ENCODE results near the gene C10orf95. TPM values are rescaled to one million over a fixed set of nuclear protein-coding genes. Genes with fewer than 3 reads are reported as not detected.

Gene C10orf95
- total and polyA plus RNA-seq, 2 of the 13 experiments (the other 11 are each of a cell fraction or from before 2014, with no cell fraction given) = 0.05 to 0.07 TPM

DNA sequence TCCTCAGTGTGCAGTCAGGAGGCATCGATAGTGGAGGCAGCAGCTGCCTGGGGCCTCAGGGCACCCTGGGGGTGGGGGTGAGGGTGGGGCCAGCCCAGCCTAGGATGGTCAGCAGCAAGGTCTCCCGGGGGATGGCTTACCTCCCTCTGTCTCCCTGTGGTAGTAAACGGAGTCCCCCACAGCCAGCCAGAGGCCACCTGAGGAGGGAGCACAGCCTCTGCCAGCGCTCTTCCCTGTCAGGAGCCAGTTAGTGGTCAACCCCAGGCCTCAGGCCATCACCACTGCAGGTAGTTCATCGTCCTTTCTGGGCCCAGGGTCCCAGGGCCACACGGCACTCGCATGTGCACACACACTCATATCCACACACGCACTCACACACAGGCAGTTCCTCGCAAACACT is 29.1 kb upstream of the C10orf95 start:
- Histone ChIP-seq H3K4me2 (ENCODE audit: low read depth, low read length) (no peak overlapping the region), H3K79me2 (ENCODE audit: insufficient read depth, low read length) (no peaks in the 10 kb centered on the region), H3K9me3 (ENCODE audit: low read length) (no peaks in the 10 kb centered on the region), H3K27ac (ENCODE audit: extremely low read length, insufficient read depth, low read length) (no peak overlapping the region), H4K20me1 (ENCODE audit: insufficient read depth, low read length) (0 out of 2 replicates have a peak, but pooled peaks cover 3% of the 10 kb centered on the region), H3K4me1 (ENCODE audit: insufficient read depth, low read length) (no peaks in the 10 kb centered on the region), H3K36me3 (replicated peaks in 1 of 2; ENCODE audit: control insufficient read depth in 1 of 2, insufficient read depth in 2 of 2, low read length in 2 of 2) (peaks cover 31 to 51% of the 10 kb centered on the region in 2 experiments), H3K4me3 (replicated peaks in 1 of 3; ENCODE audit: insufficient read depth in 1 of 3, low read depth in 2 of 3, low read length in 3 of 3) (no peak overlapping the region), H3K9ac (ENCODE audit: insufficient read depth, low read depth, low read length) (no peak overlapping the region), H3K27me3 (ENCODE audit: control insufficient read depth in 1 of 2, insufficient read depth in 2 of 2, low read length in 2 of 2) (no peaks in the 10 kb centered on the region), H2AFZ (ENCODE audit: low read length) (no peak overlapping the region)
- intact Hi-C loops (cut with micrococcal nuclease; ENCODE audit: unreplicated experiment) (no loop called here), in situ Hi-C loops (cut with HindIII; ENCODE audit: extremely low pct_ligation_motif_present, low pct_unique_long_range_greater_than_20kb) (no loop called here)
- BruUV-seq (replicated peaks) = no TSS peak
- no peak for DNase-seq (ENCODE audit: low spot score)
- TF ChIP-seq ZNF256 (CRISPR knock-in tag; conservative IDR thresholded peaks at IDR 0.05) = no peak
- TF ChIP-seq SPEN (CRISPR knock-in tag; IDR thresholded peaks at IDR 0.05; ENCODE audit: low read depth) = no peak
- TF ChIP-seq ZNF138 (CRISPR knock-in tag; IDR thresholded peaks at IDR 0.05; ENCODE audit: low read depth) = no peak
- TF ChIP-seq PTBP1 (IDR thresholded peaks at IDR 0.05; ENCODE audit: low read depth, low read length, poor library complexity, severe bottlenecking) = no peak
- TF ChIP-seq ZNF180 (CRISPR knock-in tag; IDR thresholded peaks at IDR 0.05; ENCODE audit: borderline replicate concordance, low read depth) = no peak
- TF ChIP-seq ZNF772 (CRISPR knock-in tag; IDR thresholded peaks at IDR 0.05) = no peak
- TF ChIP-seq ZNF468 (CRISPR knock-in tag; IDR thresholded peaks at IDR 0.05) = no peak
- TF ChIP-seq ELF3 (CRISPR knock-in tag; IDR thresholded peaks at IDR 0.05) = no peak
- no peak for TF ChIP-seq ZNF230 (CRISPR knock-in tag; IDR thresholded peaks at IDR 0.05)
- TF ChIP-seq ZNF781 (CRISPR knock-in tag; IDR thresholded peaks at IDR 0.05; ENCODE audit: borderline replicate concordance, not compliant biosample characterization) = no peak
- no peak for TF ChIP-seq TP53 (CRISPR knock-in tag; conservative IDR thresholded peaks at IDR 0.05)
- no peak for TF ChIP-seq ZNF652 (CRISPR knock-in tag; IDR thresholded peaks at IDR 0.05; ENCODE audit: borderline replicate concordance, low read depth)
- no peak for TF ChIP-seq ZNF891 (CRISPR knock-in tag; IDR thresholded peaks at IDR 0.05)
- TF ChIP-seq KLF16 (CRISPR knock-in tag; IDR thresholded peaks at IDR 0.05) = no peak
- TF ChIP-seq NCOA1 (CRISPR knock-in tag; IDR thresholded peaks at IDR 0.05) = no peak
- ChIA-PET POLR2A (no interaction called here), CTCF (ENCODE audit: low intra/inter-chr PET ratio, low total read pairs) (interaction anchor here (2.6 kb wide), 1 partner anchor 87 kb away, joined by 11 read pairs; no protein-coding TSS in a partner anchor)
- no peak for FAIRE-seq
- no peak for ATAC-seq
- 100% methylated on average over 6 of the region's 9 CpGs for WGBS (ENCODE audit: low lambda C conversion rate)
